GM21576 (cell line): ENCODE data around the gene PPM1H.
"Not testable (repeated sequence)": the region's sequence is repeated elsewhere in the genome, so short reads cannot be mapped to it uniquely, and the experiment has no call there.

Source experiments
- ATAC-seq: cut with Tn5 transposase; IDR thresholded peaks from one replicate; pipeline ENCODE4 v1.9.1; 2021; ENCODE audit warnings: mild to moderate bottlenecking, moderate library complexity; ENCODE audit not compliant: unreplicated experiment

Gene PPM1H

GRCh38 chr12:62772416-62772955 lies 162.5 kb downstream of the PPM1H start:
- ATAC-seq = no peak

GRCh38 chr12:62771828-62772227 lies 163.1 kb downstream of the PPM1H start:
- no peak for ATAC-seq

- ATAC-seq = no peak
These were observed 164.6 kb downstream of the PPM1H start for GRCh38 chr12:62770381-62770780.

- no peak for ATAC-seq
These were observed 165.8 kb downstream of the PPM1H start for GRCh38 chr12:62769076-62769619.

GRCh38 chr12:62767946-62768345 lies 167.0 kb downstream of the PPM1H start:
- no peak for ATAC-seq

- no peak for ATAC-seq
These were observed 167.5 kb downstream of the PPM1H start for GRCh38 chr12:62767496-62767895.

GRCh38 chr12:62766496-62766895 lies 168.5 kb downstream of the PPM1H start:
- ATAC-seq = no peak

- no peak for ATAC-seq
These were observed 170.9 kb downstream of the PPM1H start for GRCh38 chr12:62763861-62764645.

- no peak for ATAC-seq
These were observed 171.6 kb downstream of the PPM1H start for GRCh38 chr12:62763312-62763711.

- no peak for ATAC-seq
These were observed 172.3 kb downstream of the PPM1H start for GRCh38 chr12:62762645-62763044.

GRCh38 chr12:62761658-62762057 lies 173.3 kb downstream of the PPM1H start:
- no peak for ATAC-seq

GRCh38 chr12:62760779-62761178 lies 174.2 kb downstream of the PPM1H start:
- no peak for ATAC-seq

GRCh38 chr12:62760341-62760740 lies 174.6 kb downstream of the PPM1H start:
- ATAC-seq = not testable (repeated sequence)

- ATAC-seq = no peak
These were observed 176.7 kb downstream of the PPM1H start for GRCh38 chr12:62758216-62758615.

GRCh38 chr12:62757048-62757447 lies 177.9 kb downstream of the PPM1H start:
- no peak for ATAC-seq

GRCh38 chr12:62754706-62755105 lies 180.2 kb downstream of the PPM1H start:
- no peak for ATAC-seq

GRCh38 chr12:62751810-62752155 lies 183.2 kb downstream of the PPM1H start:
- no peak for ATAC-seq

- ATAC-seq = no peak
These were observed 183.8 kb downstream of the PPM1H start for GRCh38 chr12:62750941-62751809.

GRCh38 chr12:62749586-62749985 lies 185.4 kb downstream of the PPM1H start:
- ATAC-seq = no peak

- ATAC-seq = no peak
These were observed 185.9 kb downstream of the PPM1H start for GRCh38 chr12:62748941-62749468.

- peak; percentile 45 for ATAC-seq
These were observed 190.4 kb downstream of the PPM1H start for GRCh38 chr12:62744551-62744950.
